Measurements from ENCODE around the gene ARHGAP32. TPM values are rescaled to one million over a fixed set of nuclear protein-coding genes. Genes with fewer than 3 reads are reported as not detected.

Gene ARHGAP32
- total RNA-seq, 1 experiment from 2014 or later = 0.84 TPM

Other genes starting within 250 kb of the ARHGAP32 start
- not detected in 2 replicates for gene TP53AIP1, start 249.5 kb downstream of the ARHGAP32 start, total RNA-seq (2014; rRNA removed; shearing (Covaris generic); ENCODE audit: low replicate concordance)
- gene BARX2, start 183.5 kb upstream of the ARHGAP32 start, total RNA-seq (2014; rRNA removed; shearing (Covaris generic); ENCODE audit: low replicate concordance) = 1.8 TPM in 1 of 2 replicates, not detected in the other

Measured in Caki2 (cell line).